Gastrocnemius medialis (tissue), 4 donors: Measurements from ENCODE around the gene CEP104.

Source experiments
- POLR2A ChIP-seq, 2 donors: fragments of 450-650 bp; IDR thresholded peaks; one replicate each; pipeline ENCODE4 v1.6.1; 2017; ENCODE audit warnings: antibody characterized with exemption in 2 of 2, mild to moderate bottlenecking in 2 of 2, moderate library complexity in 2 of 2
- TF ChIP-seq, protein P1 (sequence below), 5 experiments: fragments of 450-650 bp in 3 of 5; fragments of 200-600 bp in 2 of 5; sonication (generic) in 2 of 5; IDR thresholded peaks in 4 of 5; conservative IDR thresholded peaks in 1 of 5; 1 replicate in 4 of 5; 2 replicates in 1 of 5; pipeline ENCODE4 v1.5.1; 2016 to 2019; ENCODE audit warnings: antibody characterized with exemption in 5 of 5, mild to moderate bottlenecking in 3 of 5, moderate library complexity in 3 of 5

DNA sequence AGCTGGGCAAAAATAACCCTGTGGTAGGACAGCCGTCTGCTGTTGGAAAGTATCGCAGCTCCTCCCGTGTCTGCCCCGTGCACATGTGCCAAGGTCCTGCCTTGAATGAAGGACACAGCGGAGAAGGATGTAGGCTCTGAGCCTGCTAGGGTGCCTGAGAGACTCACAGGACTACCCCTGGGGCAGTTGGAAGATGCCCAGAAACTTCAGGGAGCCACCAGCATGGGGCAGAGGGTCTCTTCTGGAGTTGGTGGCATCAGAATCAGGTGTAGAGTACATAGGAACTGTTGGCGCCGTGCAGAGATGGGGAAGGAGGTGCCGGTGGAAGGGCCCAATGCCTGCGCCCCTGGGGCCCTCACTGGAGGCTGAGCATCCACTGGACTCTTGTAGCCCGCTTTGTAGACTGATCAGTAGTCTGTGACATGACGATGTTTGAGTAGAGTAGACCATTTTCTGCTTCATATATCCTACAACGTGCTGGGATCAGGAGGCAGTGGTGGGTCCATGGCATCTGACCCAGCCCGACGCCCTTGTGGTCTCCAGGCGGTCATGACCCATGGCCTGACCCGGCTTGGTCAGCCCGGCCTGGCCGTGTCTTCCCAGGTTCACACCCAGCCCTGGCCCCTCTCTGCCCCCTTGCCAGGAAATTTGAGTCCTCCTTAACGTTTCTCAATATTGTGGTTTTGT lies 48.4 kb upstream of the CEP104 start:
- TF ChIP-seq POLR2A (IDR thresholded peaks at IDR 0.05): no peak
- TF ChIP-seq, protein P1, sequence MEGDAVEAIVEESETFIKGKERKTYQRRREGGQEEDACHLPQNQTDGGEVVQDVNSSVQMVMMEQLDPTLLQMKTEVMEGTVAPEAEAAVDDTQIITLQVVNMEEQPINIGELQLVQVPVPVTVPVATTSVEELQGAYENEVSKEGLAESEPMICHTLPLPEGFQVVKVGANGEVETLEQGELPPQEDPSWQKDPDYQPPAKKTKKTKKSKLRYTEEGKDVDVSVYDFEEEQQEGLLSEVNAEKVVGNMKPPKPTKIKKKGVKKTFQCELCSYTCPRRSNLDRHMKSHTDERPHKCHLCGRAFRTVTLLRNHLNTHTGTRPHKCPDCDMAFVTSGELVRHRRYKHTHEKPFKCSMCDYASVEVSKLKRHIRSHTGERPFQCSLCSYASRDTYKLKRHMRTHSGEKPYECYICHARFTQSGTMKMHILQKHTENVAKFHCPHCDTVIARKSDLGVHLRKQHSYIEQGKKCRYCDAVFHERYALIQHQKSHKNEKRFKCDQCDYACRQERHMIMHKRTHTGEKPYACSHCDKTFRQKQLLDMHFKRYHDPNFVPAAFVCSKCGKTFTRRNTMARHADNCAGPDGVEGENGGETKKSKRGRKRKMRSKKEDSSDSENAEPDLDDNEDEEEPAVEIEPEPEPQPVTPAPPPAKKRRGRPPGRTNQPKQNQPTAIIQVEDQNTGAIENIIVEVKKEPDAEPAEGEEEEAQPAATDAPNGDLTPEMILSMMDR (IDR thresholded peaks at IDR 0.05 in 4 of 5, conservative IDR thresholded peaks at IDR 0.05 in 1 of 5): no peak
